GM21526 (cell line): ENCODE data around the gene TMEM232.

Source experiments
- ATAC-seq: cut with Tn5 transposase; IDR thresholded peaks from one replicate; pipeline ENCODE4 v1.9.1; 2021; ENCODE audit warnings: moderate library complexity; ENCODE audit not compliant: unreplicated experiment, low FRiP score

TMEM232 gene

GRCh38 chr5:110439296-110439695 is 287.2 kb downstream of the TMEM232 start:
- no peak for ATAC-seq

GRCh38 chr5:110435207-110435606 is 291.3 kb downstream of the TMEM232 start:
- ATAC-seq = no peak

- ATAC-seq = no peak
These were observed 294.9 kb downstream of the TMEM232 start for GRCh38 chr5:110431603-110432002.

GRCh38 chr5:110414360-110414759 is 312.1 kb downstream of the TMEM232 start:
- peak; percentile 66 for ATAC-seq

GRCh38 chr5:110413856-110414255 is 312.6 kb downstream of the TMEM232 start:
- ATAC-seq = no peak

GRCh38 chr5:110409571-110409970 is 316.9 kb downstream of the TMEM232 start:
- no peak for ATAC-seq

GRCh38 chr5:110402562-110402961 is 323.9 kb downstream of the TMEM232 start:
- no peak for ATAC-seq

GRCh38 chr5:110401881-110402280 is 324.6 kb downstream of the TMEM232 start:
- no peak for ATAC-seq

- ATAC-seq = no peak
These were observed 327.5 kb downstream of the TMEM232 start for GRCh38 chr5:110398951-110399350.

- no peak for ATAC-seq
These were observed 329.2 kb downstream of the TMEM232 start for GRCh38 chr5:110397281-110397680.

- no peak for ATAC-seq
These were observed 339.7 kb downstream of the TMEM232 start for GRCh38 chr5:110386782-110387181.

- ATAC-seq = no peak
These were observed 343.2 kb downstream of the TMEM232 start for GRCh38 chr5:110383231-110383630.

- no peak for ATAC-seq
These were observed 348.5 kb downstream of the TMEM232 start for GRCh38 chr5:110377943-110378342.

GRCh38 chr5:110377361-110377760 is 349.1 kb downstream of the TMEM232 start:
- no peak for ATAC-seq

GRCh38 chr5:110376281-110376951 is 350.1 kb downstream of the TMEM232 start:
- ATAC-seq = no peak

- ATAC-seq = peak; percentile 82
These were observed 354.8 kb downstream of the TMEM232 start for GRCh38 chr5:110371725-110372041.

- ATAC-seq = no peak
These were observed 355.3 kb downstream of the TMEM232 start for GRCh38 chr5:110371011-110371724.
